ENCODE measurements around the gene PKD2.
"Not testable (repeated sequence)": the region's sequence is repeated elsewhere in the genome, so short reads cannot be mapped to it uniquely, and the experiment has no call there.

The PKD2 gene

GRCh38 chr4:87986508-87986907, 20.9 kb upstream of the PKD2 start:
- DNase-seq (ENCODE audit: low read depth in 2 of 2): no peak

- DNase-seq (ENCODE audit: low read depth in 2 of 2): no peak
Observed at GRCh38 chr4:87989765-87990164, 17.7 kb upstream of the PKD2 start.

- no peak for DNase-seq (ENCODE audit: low read depth in 2 of 2)
Observed at GRCh38 chr4:87995435-87995834, 12.0 kb upstream of the PKD2 start.

- not testable (repeated sequence) for DNase-seq (ENCODE audit: low read depth in 2 of 2)
Observed at GRCh38 chr4:87999191-87999691, 8.2 kb upstream of the PKD2 start.

GRCh38 chr4:88001871-88002270, 5.6 kb upstream of the PKD2 start:
- DNase-seq (ENCODE audit: low read depth in 2 of 2): no peak

- no peak for DNase-seq (ENCODE audit: low read depth in 2 of 2)
Observed at GRCh38 chr4:88002786-88003185, 4.6 kb upstream of the PKD2 start.

GRCh38 chr4:88003261-88003660, 4.2 kb upstream of the PKD2 start:
- no peak for DNase-seq (ENCODE audit: low read depth in 2 of 2)

GRCh38 chr4:88005076-88005475, 2.4 kb upstream of the PKD2 start:
- no peak for DNase-seq (ENCODE audit: low read depth in 2 of 2)

GRCh38 chr4:88005946-88006345, 1.5 kb upstream of the PKD2 start:
- no peak for DNase-seq (ENCODE audit: low read depth in 2 of 2)

- DNase-seq (ENCODE audit: low read depth in 2 of 2): no peak
Observed at GRCh38 chr4:88006956-88007303, 505 bp upstream of the PKD2 start.

GRCh38 chr4:88008122-88008742, 797 bp downstream of the PKD2 start:
- no peak for DNase-seq (ENCODE audit: low read depth in 2 of 2)

- DNase-seq (ENCODE audit: low read depth in 2 of 2): no peak
Observed at GRCh38 chr4:88008743-88009171, 1.3 kb downstream of the PKD2 start.

GRCh38 chr4:88009871-88010270, 2.4 kb downstream of the PKD2 start:
- DNase-seq (ENCODE audit: low read depth in 2 of 2): no peak

GRCh38 chr4:88010966-88011365, 3.5 kb downstream of the PKD2 start:
- DNase-seq (ENCODE audit: low read depth in 2 of 2): no peak

GRCh38 chr4:88012647-88013046, 5.2 kb downstream of the PKD2 start:
- no peak for DNase-seq (ENCODE audit: low read depth in 2 of 2)

GRCh38 chr4:88014386-88014905, 7.0 kb downstream of the PKD2 start:
- DNase-seq (ENCODE audit: low read depth in 2 of 2): no peak

- DNase-seq (ENCODE audit: low read depth in 2 of 2): no peak
Observed at GRCh38 chr4:88015659-88016295, 8.3 kb downstream of the PKD2 start.

GRCh38 chr4:88017516-88018297, 10.3 kb downstream of the PKD2 start:
- no peak for DNase-seq (ENCODE audit: low read depth in 2 of 2)

GRCh38 chr4:88018466-88018865, 11.0 kb downstream of the PKD2 start:
- no peak for DNase-seq (ENCODE audit: low read depth in 2 of 2)

GRCh38 chr4:88021824-88022223, 14.4 kb downstream of the PKD2 start:
- DNase-seq (ENCODE audit: low read depth in 2 of 2): no peak

GRCh38 chr4:88022289-88022688, 14.9 kb downstream of the PKD2 start:
- no peak for DNase-seq (ENCODE audit: low read depth in 2 of 2)

GRCh38 chr4:88025868-88026661, 18.6 kb downstream of the PKD2 start:
- not testable (repeated sequence) for DNase-seq (ENCODE audit: low read depth in 2 of 2)

Measured in stimulated activated CD4-positive, alpha-beta T cell treated with anti-CD3 and anti-CD28 coated beads, Interleukin-15, amount 100 ng/mL, for 48 hours (primary cell).